Mammary epithelial cell (primary cell): ENCODE data around the gene MYLK.

ENCODE experiments used
- EZH2 ChIP-seq: IDR thresholded peaks from 2 replicates; pipeline ENCODE4 v1.6.1; 2012; ENCODE audit warnings: low read length, inconsistent platforms, borderline replicate concordance
- TF ChIP-seq, protein P1 (sequence below), 2 donors: IDR thresholded peaks in 1 of 2; conservative IDR thresholded peaks in 1 of 2; 2 replicates each; pipeline ENCODE4 v1.5.1; 2011 to 2012; ENCODE audit warnings: inconsistent platforms in 2 of 2, low read length in 2 of 2, mild to moderate bottlenecking in 2 of 2, control low read depth in 1 of 2, low read depth in 1 of 2; ENCODE audit not compliant: insufficient read depth in 1 of 2; ENCODE audit errors: extremely low read depth in 1 of 2

DNA sequence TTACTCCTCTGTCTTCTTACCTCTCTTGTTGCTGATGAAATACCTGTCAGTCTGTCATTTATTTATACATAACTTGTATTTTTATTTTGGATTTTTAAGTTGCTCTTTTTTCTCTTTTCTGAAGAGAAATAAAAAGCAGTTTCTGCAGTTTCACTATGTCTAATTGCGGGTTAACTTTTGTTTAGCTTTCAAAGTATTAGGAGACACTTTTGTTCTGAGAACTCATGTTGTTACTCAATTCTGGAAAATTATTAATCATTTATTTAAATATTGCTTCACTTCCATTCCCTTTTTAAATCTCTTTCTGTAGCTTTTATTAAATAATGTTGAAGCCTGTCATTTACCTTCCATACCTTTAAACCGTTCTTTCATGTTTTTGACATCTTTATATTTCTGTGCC lies 29.2 kb downstream of the MYLK start:
- TF ChIP-seq, protein P1, sequence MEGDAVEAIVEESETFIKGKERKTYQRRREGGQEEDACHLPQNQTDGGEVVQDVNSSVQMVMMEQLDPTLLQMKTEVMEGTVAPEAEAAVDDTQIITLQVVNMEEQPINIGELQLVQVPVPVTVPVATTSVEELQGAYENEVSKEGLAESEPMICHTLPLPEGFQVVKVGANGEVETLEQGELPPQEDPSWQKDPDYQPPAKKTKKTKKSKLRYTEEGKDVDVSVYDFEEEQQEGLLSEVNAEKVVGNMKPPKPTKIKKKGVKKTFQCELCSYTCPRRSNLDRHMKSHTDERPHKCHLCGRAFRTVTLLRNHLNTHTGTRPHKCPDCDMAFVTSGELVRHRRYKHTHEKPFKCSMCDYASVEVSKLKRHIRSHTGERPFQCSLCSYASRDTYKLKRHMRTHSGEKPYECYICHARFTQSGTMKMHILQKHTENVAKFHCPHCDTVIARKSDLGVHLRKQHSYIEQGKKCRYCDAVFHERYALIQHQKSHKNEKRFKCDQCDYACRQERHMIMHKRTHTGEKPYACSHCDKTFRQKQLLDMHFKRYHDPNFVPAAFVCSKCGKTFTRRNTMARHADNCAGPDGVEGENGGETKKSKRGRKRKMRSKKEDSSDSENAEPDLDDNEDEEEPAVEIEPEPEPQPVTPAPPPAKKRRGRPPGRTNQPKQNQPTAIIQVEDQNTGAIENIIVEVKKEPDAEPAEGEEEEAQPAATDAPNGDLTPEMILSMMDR (conservative IDR thresholded peaks at IDR 0.05 in 1 of 2, IDR thresholded peaks at IDR 0.05 in 1 of 2; ENCODE audit: extremely low read depth in 1 of 2, insufficient read depth in 1 of 2, low read depth in 1 of 2, low read length in 2 of 2) = no peak
- TF ChIP-seq EZH2 = no peak
